ENCODE data around the gene KDM6B.

The KDM6B gene

DNA sequence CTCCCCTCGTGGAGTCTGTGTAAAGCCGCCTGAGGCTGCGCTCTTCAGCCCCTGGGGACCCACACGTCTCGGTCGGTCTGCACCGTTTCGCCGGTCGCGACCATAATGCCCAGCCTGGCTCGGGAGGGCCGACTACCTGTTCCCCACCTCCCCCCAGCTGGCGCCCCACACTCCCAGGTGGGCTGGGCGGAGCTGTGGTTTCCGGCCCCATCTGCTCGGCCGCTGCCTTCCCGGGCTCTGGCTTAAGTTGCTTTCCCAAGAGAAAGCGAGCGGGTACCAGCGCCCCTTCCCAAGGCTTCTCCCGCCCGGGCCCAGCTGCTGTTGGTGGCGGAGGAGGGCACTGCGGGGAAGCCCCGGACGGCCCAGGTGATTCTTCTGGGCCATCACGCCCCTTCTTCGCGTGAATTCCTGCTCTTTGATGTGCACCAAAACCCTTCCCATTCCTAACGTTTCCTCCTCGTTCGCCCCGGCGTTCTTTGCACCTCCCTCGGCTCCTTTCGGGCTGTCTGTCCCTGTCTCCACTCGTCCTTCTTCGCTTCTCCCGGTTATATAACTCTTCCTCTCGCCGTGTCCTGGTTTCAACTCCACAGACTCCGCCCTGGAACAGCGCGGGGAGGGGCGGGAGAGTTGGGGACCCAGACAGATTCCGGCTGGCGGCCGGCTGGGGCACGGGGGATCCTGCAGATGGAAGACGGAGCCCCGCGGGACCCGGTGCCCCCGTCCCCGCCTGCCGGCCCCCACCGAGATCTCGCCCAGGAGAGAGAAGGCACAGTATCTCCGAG is 2.0 kb downstream of the KDM6B start:
- DNase-seq (ENCODE audit: low spot score) = peak; percentile 45
- in situ Hi-C loops (cut with MboI; ENCODE audit: low pct_unique_long_range_greater_than_20kb, low sequenced_read_pairs, unreplicated experiment) = no loop called here

DNA sequence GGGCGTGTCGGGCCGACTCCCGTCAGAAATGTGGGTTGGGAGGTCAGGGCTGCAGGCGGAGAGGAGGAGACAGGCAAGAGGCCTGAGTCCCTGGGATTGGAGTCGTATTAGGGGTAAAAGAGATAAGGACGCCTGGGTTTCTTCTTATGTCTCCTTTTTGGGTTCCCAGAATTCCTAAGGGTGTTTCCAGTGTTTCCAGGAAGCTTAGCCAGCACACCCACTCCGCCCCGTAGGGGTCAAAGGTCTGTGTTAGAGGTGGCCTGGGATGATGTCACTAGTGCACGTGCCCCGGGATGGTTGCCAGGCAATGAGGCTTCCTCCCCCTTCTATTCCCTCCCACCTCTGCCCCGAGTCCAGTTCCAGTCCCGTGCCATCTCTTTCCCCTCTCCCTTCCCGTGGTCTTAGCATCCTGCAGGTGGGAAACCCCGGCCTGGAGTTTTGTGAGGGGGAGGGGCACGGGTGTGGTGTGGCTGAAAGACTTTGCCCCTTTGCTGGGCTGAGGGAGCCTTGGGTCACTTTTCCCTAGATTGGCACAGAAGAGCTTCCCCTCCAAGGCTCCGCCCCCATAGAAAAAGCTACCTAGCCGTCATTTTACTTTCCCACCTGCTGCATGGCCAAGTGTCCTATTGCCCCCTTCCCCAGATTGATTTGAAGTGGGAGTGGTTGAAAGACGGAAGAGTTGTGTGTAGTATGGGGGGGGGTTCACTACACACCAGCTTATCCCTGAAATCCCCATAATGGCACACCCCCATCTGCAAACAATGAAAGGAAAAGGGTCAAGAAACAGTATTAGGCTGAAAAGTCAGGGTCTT is 2.8 kb downstream of the KDM6B start:
- peak; percentile 55 for DNase-seq (ENCODE audit: low spot score)
- TF ChIP-seq, protein P1, sequence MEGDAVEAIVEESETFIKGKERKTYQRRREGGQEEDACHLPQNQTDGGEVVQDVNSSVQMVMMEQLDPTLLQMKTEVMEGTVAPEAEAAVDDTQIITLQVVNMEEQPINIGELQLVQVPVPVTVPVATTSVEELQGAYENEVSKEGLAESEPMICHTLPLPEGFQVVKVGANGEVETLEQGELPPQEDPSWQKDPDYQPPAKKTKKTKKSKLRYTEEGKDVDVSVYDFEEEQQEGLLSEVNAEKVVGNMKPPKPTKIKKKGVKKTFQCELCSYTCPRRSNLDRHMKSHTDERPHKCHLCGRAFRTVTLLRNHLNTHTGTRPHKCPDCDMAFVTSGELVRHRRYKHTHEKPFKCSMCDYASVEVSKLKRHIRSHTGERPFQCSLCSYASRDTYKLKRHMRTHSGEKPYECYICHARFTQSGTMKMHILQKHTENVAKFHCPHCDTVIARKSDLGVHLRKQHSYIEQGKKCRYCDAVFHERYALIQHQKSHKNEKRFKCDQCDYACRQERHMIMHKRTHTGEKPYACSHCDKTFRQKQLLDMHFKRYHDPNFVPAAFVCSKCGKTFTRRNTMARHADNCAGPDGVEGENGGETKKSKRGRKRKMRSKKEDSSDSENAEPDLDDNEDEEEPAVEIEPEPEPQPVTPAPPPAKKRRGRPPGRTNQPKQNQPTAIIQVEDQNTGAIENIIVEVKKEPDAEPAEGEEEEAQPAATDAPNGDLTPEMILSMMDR (IDR thresholded peaks at IDR 0.05; ENCODE audit: extremely low read depth, insufficient read depth, missing control alignments) = no peak
- in situ Hi-C loops (cut with MboI; ENCODE audit: low pct_unique_long_range_greater_than_20kb, low sequenced_read_pairs, unreplicated experiment) = no loop called here

More for the DNA sequence above, 2.0 kb downstream of the KDM6B start:
- TF ChIP-seq, protein P1 (IDR thresholded peaks at IDR 0.05; ENCODE audit: extremely low read depth, insufficient read depth, missing control alignments) = no peak

GRCh38 chr17:7837408-7838088 is 3.5 kb downstream of the KDM6B start:
- no peak for DNase-seq (ENCODE audit: low spot score)
- TF ChIP-seq, protein P1 (IDR thresholded peaks at IDR 0.05; ENCODE audit: extremely low read depth, insufficient read depth, missing control alignments) = no peak
- in situ Hi-C loops (cut with MboI; ENCODE audit: low pct_unique_long_range_greater_than_20kb, low sequenced_read_pairs, unreplicated experiment) = no loop called here

- no peak for DNase-seq (ENCODE audit: low spot score)
- TF ChIP-seq, protein P1 (IDR thresholded peaks at IDR 0.05; ENCODE audit: extremely low read depth, insufficient read depth, missing control alignments) = no peak
- in situ Hi-C loops (cut with MboI; ENCODE audit: low pct_unique_long_range_greater_than_20kb, low sequenced_read_pairs, unreplicated experiment) = no loop called here
Measured at GRCh38 chr17:7838090-7839075, 4.4 kb downstream of the KDM6B start.

DNA sequence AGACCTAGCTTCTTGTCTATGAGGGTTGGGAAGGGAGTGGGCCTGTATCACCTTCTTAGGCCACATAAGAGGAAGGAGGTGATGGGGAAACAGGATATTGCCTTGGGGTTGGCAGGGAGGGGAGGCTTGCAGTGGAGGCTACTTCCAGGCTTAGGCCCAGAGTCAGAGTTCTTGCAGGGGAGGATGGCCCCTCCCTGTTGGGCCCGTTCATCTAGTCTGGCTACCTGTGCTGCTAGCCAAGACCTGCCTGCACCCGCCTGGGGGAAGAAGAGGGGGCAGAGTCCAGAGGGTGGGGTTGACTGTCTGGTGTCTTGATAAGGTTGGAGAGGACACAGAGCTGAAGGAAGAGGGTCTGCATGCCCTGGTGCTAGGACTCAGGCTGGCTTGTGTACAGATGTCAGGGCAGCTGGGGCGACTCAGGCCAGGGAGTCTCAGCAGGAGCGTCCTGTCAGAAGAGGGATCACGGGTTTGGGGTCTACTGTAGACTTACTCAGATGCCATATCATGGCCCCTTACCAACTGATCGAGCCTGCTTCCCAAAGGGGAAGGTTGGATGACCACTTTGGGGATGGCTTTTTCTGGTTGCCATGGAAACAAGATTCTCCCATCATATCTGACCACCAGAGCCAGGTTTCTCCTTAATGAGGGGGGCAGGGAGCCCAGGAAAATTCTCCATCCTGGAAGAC is 5.3 kb downstream of the KDM6B start:
- no peak for DNase-seq (ENCODE audit: low spot score)
- in situ Hi-C loops (cut with MboI; ENCODE audit: low pct_unique_long_range_greater_than_20kb, low sequenced_read_pairs, unreplicated experiment) = no loop called here
- TF ChIP-seq, protein P1 (IDR thresholded peaks at IDR 0.05; ENCODE audit: extremely low read depth, insufficient read depth, missing control alignments) = no peak
